ENCODE data around the gene ZNF853.

ZNF853 gene

GRCh38 chr7:6589829-6590644 is 25.4 kb upstream of the ZNF853 start, which contains the start of gene INTS15:
TSS of gene INTS15 (plus strand) at chr7:6590021. CDS start at chr7:6590284, 263 bp downstream.
- peak within 1 kb of the TSS; percentile 83 for H3K4me3 ChIP-seq (ENCODE audit: low read depth, low read length)

GRCh38 chr7:6590645-6591110 is 24.7 kb upstream of the ZNF853 start:
- TF ChIP-seq CTCF (IDR thresholded peaks at IDR 0.05; ENCODE audit: low read depth, low read length): no peak

More at GRCh38 chr7:6589829-6590644, 25.4 kb upstream of the ZNF853 start, which contains the start of gene INTS15:
- TF ChIP-seq CTCF (IDR thresholded peaks at IDR 0.05; ENCODE audit: low read depth, low read length): peak; percentile 25

GRCh38 chr7:6600093-6600492 is 15.3 kb upstream of the ZNF853 start:
- no peak for TF ChIP-seq CTCF (IDR thresholded peaks at IDR 0.05; ENCODE audit: low read depth, low read length)
- no peak overlapping the region for H3K4me3 ChIP-seq (ENCODE audit: low read depth, low read length)

More at GRCh38 chr7:6590645-6591110, 24.7 kb upstream of the ZNF853 start:
- H3K4me3 ChIP-seq (ENCODE audit: low read depth, low read length): peak overlapping the region; percentile 83

- TF ChIP-seq CTCF (IDR thresholded peaks at IDR 0.05; ENCODE audit: low read depth, low read length): no peak
- H3K4me3 ChIP-seq (ENCODE audit: low read depth, low read length): no peak overlapping the region
Observed at GRCh38 chr7:6604458-6604857, 11.0 kb upstream of the ZNF853 start.

GRCh38 chr7:6606866-6607583 is 8.4 kb upstream of the ZNF853 start:
- TF ChIP-seq CTCF (IDR thresholded peaks at IDR 0.05; ENCODE audit: low read depth, low read length): no peak
- no peak overlapping the region for H3K4me3 ChIP-seq (ENCODE audit: low read depth, low read length)

GRCh38 chr7:6607651-6608051 is 7.8 kb upstream of the ZNF853 start:
- no peak overlapping the region for H3K4me3 ChIP-seq (ENCODE audit: low read depth, low read length)
- TF ChIP-seq CTCF (IDR thresholded peaks at IDR 0.05; ENCODE audit: low read depth, low read length): no peak

GRCh38 chr7:6608081-6608480 is 7.3 kb upstream of the ZNF853 start:
- no peak overlapping the region for H3K4me3 ChIP-seq (ENCODE audit: low read depth, low read length)
- TF ChIP-seq CTCF (IDR thresholded peaks at IDR 0.05; ENCODE audit: low read depth, low read length): no peak

Data from WI38 (cell line).